D721Med (cell line): ENCODE data around the gene TFF2.

ENCODE experiments used
- DNase-seq: peaks from one replicate; pipeline ENCODE4 v3.0.0; 2011; ENCODE audit warnings: low spot score; ENCODE audit not compliant: insufficient read length
- FAIRE-seq: peaks from 2 replicates; lab custom pipeline; 2011; peaks lifted over from hg19 to GRCh38; lab: Jason Lieb, UNC
- TF ChIP-seq, protein P1 (sequence below): IDR thresholded peaks from 2 replicates; pipeline ENCODE4 v1.5.1; 2012; ENCODE audit warnings: mild to moderate bottlenecking, control low read depth; ENCODE audit not compliant: insufficient read depth; ENCODE audit errors: missing control alignments

Gene TFF2

DNA sequence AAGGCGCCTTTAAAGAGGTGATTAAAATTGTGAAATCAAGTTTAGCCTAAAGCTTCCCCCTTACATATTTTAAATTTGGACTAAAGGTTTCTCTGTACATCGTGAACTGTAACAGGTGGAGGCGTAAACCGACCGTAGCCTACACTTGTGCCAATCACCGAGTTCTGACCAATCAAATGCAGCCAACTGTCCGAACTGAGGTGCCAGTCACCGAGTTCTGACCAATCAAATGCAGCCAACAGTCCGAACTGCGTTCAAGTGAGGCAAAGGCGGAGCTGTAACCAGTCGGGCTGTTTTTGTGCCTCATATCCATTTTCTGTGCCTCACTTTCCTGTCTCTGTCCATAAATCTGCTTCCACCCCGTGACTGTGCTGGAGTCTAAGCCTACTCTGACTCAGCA, 8.1 kb upstream of the TFF2 start:
- no peak for DNase-seq
- TF ChIP-seq, protein P1, sequence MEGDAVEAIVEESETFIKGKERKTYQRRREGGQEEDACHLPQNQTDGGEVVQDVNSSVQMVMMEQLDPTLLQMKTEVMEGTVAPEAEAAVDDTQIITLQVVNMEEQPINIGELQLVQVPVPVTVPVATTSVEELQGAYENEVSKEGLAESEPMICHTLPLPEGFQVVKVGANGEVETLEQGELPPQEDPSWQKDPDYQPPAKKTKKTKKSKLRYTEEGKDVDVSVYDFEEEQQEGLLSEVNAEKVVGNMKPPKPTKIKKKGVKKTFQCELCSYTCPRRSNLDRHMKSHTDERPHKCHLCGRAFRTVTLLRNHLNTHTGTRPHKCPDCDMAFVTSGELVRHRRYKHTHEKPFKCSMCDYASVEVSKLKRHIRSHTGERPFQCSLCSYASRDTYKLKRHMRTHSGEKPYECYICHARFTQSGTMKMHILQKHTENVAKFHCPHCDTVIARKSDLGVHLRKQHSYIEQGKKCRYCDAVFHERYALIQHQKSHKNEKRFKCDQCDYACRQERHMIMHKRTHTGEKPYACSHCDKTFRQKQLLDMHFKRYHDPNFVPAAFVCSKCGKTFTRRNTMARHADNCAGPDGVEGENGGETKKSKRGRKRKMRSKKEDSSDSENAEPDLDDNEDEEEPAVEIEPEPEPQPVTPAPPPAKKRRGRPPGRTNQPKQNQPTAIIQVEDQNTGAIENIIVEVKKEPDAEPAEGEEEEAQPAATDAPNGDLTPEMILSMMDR, result no peak
- no peak for FAIRE-seq

GRCh38 chr21:42358261-42358660, 7.5 kb upstream of the TFF2 start:
- no peak for DNase-seq

DNA sequence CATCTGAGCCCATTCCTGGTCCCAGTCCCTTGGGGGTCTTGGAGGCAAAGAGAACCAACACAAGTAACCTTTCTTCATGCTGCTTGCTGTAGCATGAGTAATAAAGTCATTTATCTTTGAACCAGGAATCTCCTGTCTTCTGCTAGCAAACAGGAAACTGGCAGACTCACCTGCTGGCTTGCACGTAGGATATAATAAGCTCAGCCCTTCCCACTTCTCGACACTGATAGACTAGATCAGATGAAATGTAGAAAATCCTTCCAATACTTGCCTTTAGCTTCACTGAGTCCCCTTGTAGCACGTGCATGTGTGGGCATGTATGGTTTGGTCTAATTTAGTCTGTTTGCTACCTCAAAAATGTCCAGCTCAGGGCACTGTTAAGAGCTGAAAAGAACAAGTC, 6.5 kb upstream of the TFF2 start:
- FAIRE-seq (no peak), DNase-seq (no peak)
- TF ChIP-seq, protein P1, result no peak

More at GRCh38 chr21:42358261-42358660, 7.5 kb upstream of the TFF2 start:
- TF ChIP-seq, protein P1, result no peak
- no peak for FAIRE-seq

- TF ChIP-seq, protein P1, result no peak
- no peak for FAIRE-seq
- no peak for DNase-seq
These were observed 5.9 kb upstream of the TFF2 start for GRCh38 chr21:42356650-42357049.

DNA sequence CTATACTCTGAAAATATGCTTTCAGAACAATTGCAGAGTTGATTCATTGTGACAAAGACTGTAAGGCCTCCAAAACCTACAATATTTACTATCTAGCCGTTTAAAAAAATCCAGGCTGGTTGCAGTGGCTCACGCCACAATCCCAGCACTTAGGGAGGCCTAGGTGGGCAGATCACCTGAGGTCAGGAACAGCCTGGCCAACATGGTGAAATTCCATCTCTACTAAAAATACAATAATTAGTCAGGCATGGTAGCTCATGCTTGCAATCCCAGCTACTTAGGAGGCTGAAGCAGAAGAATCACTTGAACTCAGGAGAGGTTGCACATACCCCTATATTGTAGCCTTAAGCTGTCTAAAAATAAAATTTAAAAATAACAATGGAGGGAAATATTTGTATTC, 5.3 kb upstream of the TFF2 start:
- no peak for FAIRE-seq
- DNase-seq, result no peak
- TF ChIP-seq, protein P1, result no peak

GRCh38 chr21:42353623-42354022, 2.8 kb upstream of the TFF2 start:
- FAIRE-seq (no peak), DNase-seq (no peak)
- TF ChIP-seq, protein P1, result no peak

- FAIRE-seq (no peak), DNase-seq (no peak)
- TF ChIP-seq, protein P1, result no peak
These were observed 1.8 kb upstream of the TFF2 start for GRCh38 chr21:42352441-42353095.
